Vagina (tissue), 2 donors: ENCODE measurements around the gene RGS21.

ENCODE experiments used
- CTCF ChIP-seq, 3 experiments: fragments of 450-650 bp in 2 of 3; fragments of 200-600 bp in 1 of 3; sonication (generic) in 1 of 3; IDR thresholded peaks; one replicate each; pipeline ENCODE4 v1.5.1; 2017 to 2019; ENCODE audit warnings: antibody characterized with exemption in 3 of 3, mild to moderate bottlenecking in 2 of 3, moderate library complexity in 2 of 3
- POLR2AphosphoS5 ChIP-seq, 2 donors: sonication (generic); formaldehyde crosslinking; IDR thresholded peaks; one replicate each; pipeline ENCODE4 v1.9.0; 2017; ENCODE audit warnings: antibody characterized with exemption in 2 of 2, mild to moderate bottlenecking in 2 of 2, low read depth in 1 of 2; ENCODE audit not compliant: insufficient read depth in 1 of 2

GRCh38 chr1:192277635-192278034 lies 39.2 kb upstream of the RGS21 start:
- TF ChIP-seq CTCF (IDR thresholded peaks at IDR 0.05) (no peak), POLR2AphosphoS5 (IDR thresholded peaks at IDR 0.05; ENCODE audit: insufficient read depth in 1 of 2, low read depth in 1 of 2) (no peak)
